K562 (cell line): ENCODE measurements around the gene COMMD1. TPM values are rescaled to one million over a fixed set of nuclear protein-coding genes. Genes with fewer than 3 reads are reported as not detected.

Experiments used
- CAMTA2 ChIP-seq: fragments of 250-450 bp; sonication (Bioruptor Pico); conservative IDR thresholded peaks from 2 replicates; pipeline ENCODE4 v1.5.1; 2022
- CTCF ChIP-seq, 3 experiments: IDR thresholded peaks in 2 of 3; conservative IDR thresholded peaks in 1 of 3; 2 replicates each; pipeline ENCODE4 v1.5.1; 2011 to 2012; ENCODE audit warnings: low read length in 3 of 3, mild to moderate bottlenecking in 3 of 3, control low read depth in 2 of 3, improper control_type of control experiment in 1 of 3, inconsistent platforms in 1 of 3, low read depth in 1 of 3, mixed read lengths in 1 of 3, moderate library complexity in 1 of 3; ENCODE audit not compliant: insufficient read depth in 2 of 3
- MXD1 ChIP-seq: fragments of 250-450 bp; sonication (Bioruptor Pico); IDR thresholded peaks from 2 replicates; pipeline ENCODE4 v1.8.0; 2021; ENCODE audit warnings: borderline replicate concordance, mild to moderate bottlenecking, moderate library complexity; ENCODE audit not compliant: poor library complexity, severe bottlenecking
- NFIC ChIP-seq: fragments of 450-650 bp; IDR thresholded peaks from 2 replicates; pipeline ENCODE4 v1.6.1; 2017; ENCODE audit warnings: mild to moderate bottlenecking, inconsistent platforms
- SMARCA4 ChIP-seq: fragments of 450-650 bp; IDR thresholded peaks from 2 replicates; pipeline ENCODE4 v1.6.1; 2016
- TRIM28 ChIP-seq: fragments of 450-650 bp; IDR thresholded peaks from 2 replicates; pipeline ENCODE4 v1.6.1; 2017
- ZNF280A ChIP-seq: fragments of 450-650 bp; IDR thresholded peaks from 2 replicates; pipeline ENCODE4 v1.6.1; 2018; ENCODE audit warnings: mild to moderate bottlenecking, low read depth; ENCODE audit not compliant: partially characterized antibody
- polyA plus RNA-seq, 8 experiments: library from polyadenylated mRNA; depleted of rRNA in 4 of 8; stranded (reverse) in 5 of 8; unstranded in 3 of 8; fragments of >200 nt; fragmentation: Nextera tagmentation in 2 of 8; fragmentation: Illumina TruSeq in 1 of 8; extraction: Ambion mirVana in 2 of 8; extraction: Trizol in 1 of 8; gene quantifications; 2 replicates each; pipeline versions ENCODE4 v1.2.1 to v1.2.3, GENCODE V29; 2011 to 2014; ENCODE audit warnings: inconsistent platforms in 1 of 8, missing spikeins in 1 of 8
- total RNA-seq, 7 experiments: library from RNA; depleted of rRNA in 6 of 7; stranded (reverse); fragments of >200 nt in 6 of 7; fragmentation: Illumina TruSeq in 2 of 7; extraction: Trizol in 2 of 7; gene quantifications; 2 replicates each; pipeline versions ENCODE4 v1.2.1 to v1.2.3, GENCODE V29; 2011 to 2021; ENCODE audit warnings: low replicate concordance in 1 of 7
- TF ChIP-seq, protein P1 (sequence below), 2 experiments: fragments of 450-650 bp in 1 of 2; sonication (generic) in 1 of 2; formaldehyde crosslinking in 1 of 2; IDR thresholded peaks in 1 of 2; conservative IDR thresholded peaks in 1 of 2; 2 replicates each; pipeline versions ENCODE4 v1.6.1 to v1.8.1; 2016 to 2023; ENCODE audit warnings: mild to moderate bottlenecking in 2 of 2, moderate library complexity in 2 of 2, inconsistent platforms in 1 of 2, missing genetic modification reagents in 1 of 2
- TF ChIP-seq, protein P2 (sequence below): fragments of 250-450 bp; sonication (Bioruptor Pico); IDR thresholded peaks from 2 replicates; pipeline ENCODE4 v1.8.0; 2022; ENCODE audit warnings: inconsistent platforms, mild to moderate bottlenecking, moderate library complexity, borderline replicate concordance
- TF ChIP-seq, protein P3 (sequence below): fragments of 450-650 bp; conservative IDR thresholded peaks from 2 replicates; pipeline ENCODE4 v1.6.1; 2016; ENCODE audit warnings: missing genetic modification characterization, low read depth, mild to moderate bottlenecking, control low read depth, missing compliant biosample characterization
- TF ChIP-seq, protein P4 (sequence below), 2 experiments: IDR thresholded peaks in 1 of 2; conservative IDR thresholded peaks in 1 of 2; 2 replicates each; pipeline ENCODE4 v1.6.1; 2016; ENCODE audit warnings: low read depth in 2 of 2, mild to moderate bottlenecking in 1 of 2, missing compliant biosample characterization in 1 of 2, missing genetic modification characterization in 1 of 2, moderate library complexity in 1 of 2
- TF ChIP-seq, protein P5 (sequence below): fragments of 450-650 bp; formaldehyde crosslinking; IDR thresholded peaks from 2 replicates; pipeline ENCODE4 v1.4.0; 2020; ENCODE audit warnings: mild to moderate bottlenecking, mixed read lengths

Gene COMMD1
- total and polyA plus RNA-seq, 9 of the 15 experiments (the other 6 are each of a cell fraction or from before 2014, with no cell fraction given): 14.4 to 77.0 (median 21.4) TPM

GRCh38 chr2:62045017-62045543 is 139.6 kb downstream of the COMMD1 start (continued):
- TF ChIP-seq, protein P1, sequence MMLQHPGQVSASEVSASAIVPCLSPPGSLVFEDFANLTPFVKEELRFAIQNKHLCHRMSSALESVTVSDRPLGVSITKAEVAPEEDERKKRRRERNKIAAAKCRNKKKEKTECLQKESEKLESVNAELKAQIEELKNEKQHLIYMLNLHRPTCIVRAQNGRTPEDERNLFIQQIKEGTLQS (IDR thresholded peaks at IDR 0.05): no peak
- TF ChIP-seq, protein P1 (CRISPR knock-in tag; conservative IDR thresholded peaks at IDR 0.05): no peak
- TF ChIP-seq ZNF280A (peak; percentile 57), NFIC (no peak), SMARCA4 (no peak), MXD1 (no peak), CAMTA2 (CRISPR knock-in tag) (no peak), TRIM28 (peak; percentile 43; the same call in 1 of the 2 replicates), CTCF (IDR thresholded peaks at IDR 0.05 in 2 of 3, conservative IDR thresholded peaks at IDR 0.05 in 1 of 3; ENCODE audit: insufficient read depth in 2 of 3, low read depth in 1 of 3, low read length in 3 of 3) (no peak)
- TF ChIP-seq, protein P2, sequence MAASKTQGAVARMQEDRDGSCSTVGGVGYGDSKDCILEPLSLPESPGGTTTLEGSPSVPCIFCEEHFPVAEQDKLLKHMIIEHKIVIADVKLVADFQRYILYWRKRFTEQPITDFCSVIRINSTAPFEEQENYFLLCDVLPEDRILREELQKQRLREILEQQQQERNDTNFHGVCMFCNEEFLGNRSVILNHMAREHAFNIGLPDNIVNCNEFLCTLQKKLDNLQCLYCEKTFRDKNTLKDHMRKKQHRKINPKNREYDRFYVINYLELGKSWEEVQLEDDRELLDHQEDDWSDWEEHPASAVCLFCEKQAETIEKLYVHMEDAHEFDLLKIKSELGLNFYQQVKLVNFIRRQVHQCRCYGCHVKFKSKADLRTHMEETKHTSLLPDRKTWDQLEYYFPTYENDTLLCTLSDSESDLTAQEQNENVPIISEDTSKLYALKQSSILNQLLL (CRISPR knock-in tag): no peak
- TF ChIP-seq, protein P3, sequence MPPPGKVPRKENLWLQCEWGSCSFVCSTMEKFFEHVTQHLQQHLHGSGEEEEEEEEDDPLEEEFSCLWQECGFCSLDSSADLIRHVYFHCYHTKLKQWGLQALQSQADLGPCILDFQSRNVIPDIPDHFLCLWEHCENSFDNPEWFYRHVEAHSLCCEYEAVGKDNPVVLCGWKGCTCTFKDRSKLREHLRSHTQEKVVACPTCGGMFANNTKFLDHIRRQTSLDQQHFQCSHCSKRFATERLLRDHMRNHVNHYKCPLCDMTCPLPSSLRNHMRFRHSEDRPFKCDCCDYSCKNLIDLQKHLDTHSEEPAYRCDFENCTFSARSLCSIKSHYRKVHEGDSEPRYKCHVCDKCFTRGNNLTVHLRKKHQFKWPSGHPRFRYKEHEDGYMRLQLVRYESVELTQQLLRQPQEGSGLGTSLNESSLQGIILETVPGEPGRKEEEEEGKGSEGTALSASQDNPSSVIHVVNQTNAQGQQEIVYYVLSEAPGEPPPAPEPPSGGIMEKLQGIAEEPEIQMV (tag): no peak
- TF ChIP-seq, protein P4, sequence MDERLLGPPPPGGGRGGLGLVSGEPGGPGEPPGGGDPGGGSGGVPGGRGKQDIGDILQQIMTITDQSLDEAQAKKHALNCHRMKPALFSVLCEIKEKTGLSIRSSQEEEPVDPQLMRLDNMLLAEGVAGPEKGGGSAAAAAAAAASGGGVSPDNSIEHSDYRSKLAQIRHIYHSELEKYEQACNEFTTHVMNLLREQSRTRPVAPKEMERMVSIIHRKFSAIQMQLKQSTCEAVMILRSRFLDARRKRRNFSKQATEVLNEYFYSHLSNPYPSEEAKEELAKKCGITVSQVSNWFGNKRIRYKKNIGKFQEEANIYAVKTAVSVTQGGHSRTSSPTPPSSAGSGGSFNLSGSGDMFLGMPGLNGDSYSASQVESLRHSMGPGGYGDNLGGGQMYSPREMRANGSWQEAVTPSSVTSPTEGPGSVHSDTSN (CRISPR knock-in tag; IDR thresholded peaks at IDR 0.05; ENCODE audit: low read depth): no peak
- TF ChIP-seq, protein P4 (tag; conservative IDR thresholded peaks at IDR 0.05; ENCODE audit: low read depth): no peak
- TF ChIP-seq, protein P5, sequence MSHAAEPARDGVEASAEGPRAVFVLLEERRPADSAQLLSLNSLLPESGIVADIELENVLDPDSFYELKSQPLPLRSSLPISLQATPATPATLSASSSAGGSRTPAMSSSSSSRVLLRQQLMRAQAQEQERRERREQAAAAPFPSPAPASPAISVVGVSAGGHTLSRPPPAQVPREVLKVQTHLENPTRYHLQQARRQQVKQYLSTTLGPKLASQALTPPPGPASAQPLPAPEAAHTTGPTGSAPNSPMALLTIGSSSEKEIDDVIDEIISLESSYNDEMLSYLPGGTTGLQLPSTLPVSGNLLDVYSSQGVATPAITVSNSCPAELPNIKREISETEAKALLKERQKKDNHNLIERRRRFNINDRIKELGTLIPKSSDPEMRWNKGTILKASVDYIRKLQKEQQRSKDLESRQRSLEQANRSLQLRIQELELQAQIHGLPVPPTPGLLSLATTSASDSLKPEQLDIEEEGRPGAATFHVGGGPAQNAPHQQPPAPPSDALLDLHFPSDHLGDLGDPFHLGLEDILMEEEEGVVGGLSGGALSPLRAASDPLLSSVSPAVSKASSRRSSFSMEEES: no peak
